GM19397 (cell line): Measurements from ENCODE around the gene PHOX2B.
"Not testable (repeated sequence)": the region's sequence is repeated elsewhere in the genome, so short reads cannot be mapped to it uniquely, and the experiment has no call there.

Experiments
- ATAC-seq: cut with Tn5 transposase; IDR thresholded peaks from one replicate; pipeline ENCODE4 v1.9.1; 2021; ENCODE audit warnings: mild to moderate bottlenecking, moderate library complexity; ENCODE audit not compliant: unreplicated experiment

The PHOX2B gene

GRCh38 chr4:41749631-41750039 is 1.1 kb upstream of the PHOX2B start:
- ATAC-seq = no peak

DNA sequence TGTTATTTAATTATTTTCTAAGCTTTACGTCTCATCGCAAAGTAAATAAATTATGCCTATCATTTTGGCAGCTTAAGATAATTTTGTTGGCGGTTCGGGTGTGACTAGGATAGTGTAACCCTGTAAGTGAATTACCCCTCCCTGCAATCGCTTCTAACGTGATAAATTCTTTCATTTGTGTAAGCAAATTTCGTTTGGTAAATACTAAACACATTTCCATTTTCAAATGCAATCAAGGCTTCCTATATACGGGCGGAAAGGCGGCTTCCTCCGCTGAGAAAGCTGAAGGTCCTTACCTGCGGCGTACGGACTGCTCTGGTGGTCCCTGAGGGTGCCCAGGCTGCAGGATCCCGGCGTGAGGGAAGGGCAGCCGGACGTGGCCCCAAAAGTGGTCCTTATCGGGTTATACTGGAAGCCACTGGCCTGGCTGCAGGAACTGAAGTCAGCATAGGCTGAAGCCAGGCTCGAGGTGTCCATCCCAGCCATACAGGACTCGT is 403 bp downstream of the PHOX2B start:
- ATAC-seq = no peak

- ATAC-seq = no peak
Measured at GRCh38 chr4:41747230-41748055, 1.1 kb downstream of the PHOX2B start.

DNA sequence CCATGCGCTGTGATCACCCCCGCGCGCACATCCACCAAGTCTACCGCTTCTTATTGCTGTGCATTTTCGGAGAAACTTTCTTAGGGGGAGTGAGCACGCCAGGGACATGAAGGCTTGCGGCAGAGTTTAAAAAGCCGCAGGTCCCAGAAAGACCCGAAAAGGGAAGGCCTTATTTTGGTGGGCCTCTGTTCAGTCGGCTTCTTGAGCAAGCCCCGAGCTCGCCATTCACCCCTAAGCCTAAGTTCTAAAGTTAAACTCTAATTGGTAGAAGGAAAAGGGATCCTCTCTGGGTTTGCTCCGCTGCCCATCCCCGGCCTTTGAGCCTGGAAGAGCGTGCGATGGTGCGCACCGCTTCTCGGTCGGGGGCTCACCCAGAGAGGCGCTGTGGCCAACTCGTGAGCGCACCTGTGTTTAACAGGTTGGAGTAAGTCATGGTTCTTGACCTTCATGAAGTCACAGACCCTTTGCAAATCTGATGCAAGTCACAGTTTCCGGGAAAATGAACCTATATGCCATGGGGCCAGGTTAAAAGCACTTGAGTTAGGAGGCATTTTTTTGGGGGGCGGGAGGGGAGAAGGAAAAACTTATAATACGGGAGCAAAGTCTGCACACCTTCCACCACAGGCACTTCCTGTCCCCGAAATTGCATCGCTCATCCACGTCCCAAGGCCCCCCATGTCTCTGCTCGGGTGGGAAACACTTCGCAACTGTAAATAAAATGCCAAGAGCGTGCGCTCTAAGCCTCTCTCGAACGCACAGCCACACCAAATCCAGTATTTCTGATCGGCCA is 1.9 kb downstream of the PHOX2B start:
- ATAC-seq = no peak

DNA sequence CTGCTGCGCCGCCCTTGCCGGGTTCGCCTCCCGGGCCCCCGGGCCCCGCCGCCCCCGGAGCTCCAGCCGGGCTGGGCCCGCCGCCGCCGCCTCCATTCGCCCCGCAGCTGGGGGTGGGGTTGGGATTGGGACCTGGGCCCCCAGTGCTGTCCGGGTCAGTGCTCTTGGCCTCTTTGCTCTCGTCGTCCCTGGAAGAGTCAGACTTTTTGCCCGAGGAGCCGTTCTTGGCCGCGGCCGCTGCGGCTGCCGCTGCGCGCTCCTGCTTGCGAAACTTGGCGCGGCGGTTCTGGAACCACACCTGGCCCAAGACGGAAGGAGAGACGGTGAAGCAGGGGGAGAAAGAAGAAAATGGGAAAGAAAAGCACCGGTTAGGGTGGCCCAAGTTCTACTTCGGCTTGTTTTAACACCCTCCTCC is 2.5 kb downstream of the PHOX2B start:
- no peak for ATAC-seq

- no peak for ATAC-seq
Measured at GRCh38 chr4:41745292-41746024, 3.1 kb downstream of the PHOX2B start.

DNA sequence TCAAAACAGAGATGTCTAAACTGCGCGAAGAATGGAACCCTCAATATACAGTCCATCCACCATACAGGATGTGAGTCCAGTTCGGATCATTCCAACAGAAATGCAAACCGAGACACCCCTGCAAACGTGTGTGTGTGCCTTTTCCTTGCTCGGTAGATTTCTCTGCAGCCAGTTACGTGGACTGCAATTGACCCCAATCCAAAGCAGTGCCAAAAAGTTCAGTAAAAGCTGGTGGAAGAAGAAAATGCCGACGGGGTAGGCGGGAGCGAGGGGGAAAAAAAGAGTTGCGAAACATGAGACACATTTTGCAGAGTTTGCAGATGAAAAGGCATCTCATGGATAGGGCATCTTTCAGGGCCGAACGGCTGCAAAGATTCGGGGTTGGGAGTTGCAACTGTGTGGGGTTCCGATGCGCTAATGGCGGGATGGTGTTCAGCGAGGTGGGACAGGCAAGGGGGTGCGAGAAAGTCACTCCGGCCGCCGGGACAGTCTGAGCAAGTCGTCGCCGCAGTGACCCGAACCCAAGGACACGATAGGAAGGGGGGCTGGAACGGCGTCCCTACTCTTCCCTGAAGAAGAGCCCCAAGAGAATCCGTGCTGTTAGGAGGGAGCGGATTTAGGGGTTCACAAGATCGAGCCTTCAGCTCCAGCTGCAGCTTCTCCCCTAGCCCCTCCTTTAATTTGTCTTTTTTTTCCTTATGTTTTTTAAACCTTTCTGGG is 3.8 kb downstream of the PHOX2B start:
- ATAC-seq = no peak

GRCh38 chr4:41741354-41741753 is 7.2 kb downstream of the PHOX2B start:
- ATAC-seq = no peak

GRCh38 chr4:41737491-41737890 is 11.0 kb downstream of the PHOX2B start:
- not testable (repeated sequence) for ATAC-seq

- ATAC-seq = no peak
Measured at GRCh38 chr4:41734371-41734770, 14.2 kb downstream of the PHOX2B start.

- no peak for ATAC-seq
Measured at GRCh38 chr4:41731569-41732126, 16.9 kb downstream of the PHOX2B start.

DNA sequence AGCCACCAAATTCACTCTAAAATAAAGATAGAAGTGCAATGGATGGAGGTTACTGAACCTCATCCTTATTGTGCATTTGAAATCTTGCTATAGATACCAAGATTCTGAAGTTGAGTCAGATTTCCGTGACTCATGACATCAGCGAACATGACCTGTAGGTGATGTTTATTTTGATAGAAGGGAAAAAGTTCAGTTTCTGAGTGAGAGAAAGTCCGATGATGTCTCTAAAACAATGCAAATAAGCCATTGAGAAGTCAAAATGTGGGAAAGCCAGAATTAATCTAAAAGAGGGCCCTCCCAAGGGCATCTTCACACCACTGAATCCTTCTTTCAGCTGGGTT is 20.0 kb downstream of the PHOX2B start:
- no peak for ATAC-seq

GRCh38 chr4:41727861-41728572 is 20.5 kb downstream of the PHOX2B start:
- ATAC-seq = no peak

GRCh38 chr4:41725254-41725653 is 23.3 kb downstream of the PHOX2B start:
- ATAC-seq = no peak

- ATAC-seq = no peak
Measured at GRCh38 chr4:41723286-41723685, 25.2 kb downstream of the PHOX2B start.

- no peak for ATAC-seq
Measured at GRCh38 chr4:41722181-41722580, 26.3 kb downstream of the PHOX2B start.

- no peak for ATAC-seq
Measured at GRCh38 chr4:41719417-41719816, 29.1 kb downstream of the PHOX2B start.

GRCh38 chr4:41718907-41719306 is 29.6 kb downstream of the PHOX2B start:
- ATAC-seq = no peak

DNA sequence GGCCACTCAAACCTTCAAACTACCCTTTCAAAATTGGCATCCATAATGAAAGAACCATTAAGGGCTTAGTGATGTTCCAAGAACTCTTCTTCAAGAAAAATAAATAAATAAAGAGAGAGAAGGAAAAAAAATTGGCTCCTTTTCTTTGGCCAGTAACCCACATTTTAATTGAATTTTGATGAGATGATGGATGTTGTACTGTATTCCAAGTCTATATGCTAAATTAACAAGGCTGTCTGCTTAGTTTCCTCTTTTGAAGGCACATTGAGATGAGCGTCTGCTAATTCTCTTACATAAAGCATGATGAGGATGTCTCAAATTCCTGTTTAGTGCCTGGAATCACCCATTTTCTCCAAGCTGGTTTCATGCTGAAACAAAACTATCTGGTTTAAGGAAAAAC is 33.4 kb downstream of the PHOX2B start:
- no peak for ATAC-seq
